WTC11 (cell line): ENCODE results near the gene RIPOR2. TPM values are rescaled to one million over a fixed set of nuclear protein-coding genes. Genes with fewer than 3 reads are reported as not detected.

Source experiments
- ATAC-seq: fragments of 200-7000 bp; cut with Tn5 transposase; 2 replicates; pipeline ENCODE4 v1.10.0; 2021; ENCODE audit warnings: mild to moderate bottlenecking, moderate library complexity
- CTCF ChIA-PET: fragments of 300-600 bp; sonication (Branson Sonifier 250); formaldehyde crosslinking; loops from one replicate; lab custom pipeline; 2021; ENCODE audit warnings: antibody characterized with exemption; lab: Charles Lee
- POLR2A ChIA-PET: fragments of 350-600 bp; sonication (Branson Sonifier 250); formaldehyde crosslinking; loops from one replicate; lab custom pipeline; 2021; ENCODE audit warnings: antibody characterized with exemption; lab: Charles Lee
- DNase-seq: peaks from one replicate; pipeline ENCODE4 v3.0.0; 2021; ENCODE audit warnings: low spot score
- H3K27ac Mint-ChIP-seq: 2 replicates; pipeline ENCODE4 v1.8.0; 2021; ENCODE audit warnings: mixed read lengths
- H3K27me3 Mint-ChIP-seq: 2 replicates; pipeline ENCODE4 v1.8.0; 2021; ENCODE audit warnings: low read depth, mild to moderate bottlenecking, moderate library complexity, mixed read lengths
- H3K36me3 Mint-ChIP-seq: 2 replicates; pipeline ENCODE4 v1.8.0; 2021; ENCODE audit warnings: mixed read lengths
- H3K4me1 Mint-ChIP-seq: 2 replicates; pipeline ENCODE4 v1.8.0; 2022; ENCODE audit warnings: mixed read lengths
- H3K4me3 Mint-ChIP-seq: 2 replicates; pipeline ENCODE4 v1.8.0; 2021; ENCODE audit warnings: mild to moderate bottlenecking, moderate library complexity, mixed read lengths
- H3K9me3 Mint-ChIP-seq: 2 replicates; pipeline ENCODE4 v1.8.0; 2021; ENCODE audit warnings: mixed read lengths
- CBFB ChIP-seq: sonication (generic); formaldehyde crosslinking; IDR thresholded peaks from 2 replicates; pipeline ENCODE4 v1.8.1; 2022; ENCODE audit warnings: mild to moderate bottlenecking, low read depth, missing genetic modification reagents
- CDX4 ChIP-seq: fragments of 250-450 bp; sonication (Bioruptor Pico); IDR thresholded peaks from 2 replicates; pipeline ENCODE4 v1.9.0; 2021; ENCODE audit warnings: moderate library complexity, mild to moderate bottlenecking, inconsistent platforms, borderline replicate concordance
- E2F5 ChIP-seq: sonication (generic); formaldehyde crosslinking; IDR thresholded peaks from 2 replicates; pipeline ENCODE4 v1.8.1; 2022; ENCODE audit warnings: mild to moderate bottlenecking, moderate library complexity, missing genetic modification reagents
- ERG ChIP-seq: fragments of 250-450 bp; sonication (Bioruptor Pico); IDR thresholded peaks from 2 replicates; pipeline ENCODE4 v1.8.0; 2021; ENCODE audit warnings: mild to moderate bottlenecking
- ESRRA ChIP-seq: sonication (generic); formaldehyde crosslinking; IDR thresholded peaks from 2 replicates; pipeline ENCODE4 v1.8.1; 2022; ENCODE audit warnings: mild to moderate bottlenecking, missing genetic modification reagents, borderline replicate concordance
- GABPB1 ChIP-seq: sonication (generic); formaldehyde crosslinking; IDR thresholded peaks from 2 replicates; pipeline ENCODE4 v1.8.1; 2023; ENCODE audit warnings: mild to moderate bottlenecking, missing genetic modification reagents
- GRHL2 ChIP-seq: fragments of 250-450 bp; sonication (Bioruptor Pico); IDR thresholded peaks from 2 replicates; pipeline ENCODE4 v1.8.0; 2022; ENCODE audit warnings: mild to moderate bottlenecking, moderate library complexity; ENCODE audit not compliant: insufficient replicate concordance, severe bottlenecking
- HMGXB4 ChIP-seq: sonication (generic); formaldehyde crosslinking; IDR thresholded peaks from 2 replicates; pipeline ENCODE4 v1.8.1; 2023; ENCODE audit warnings: mild to moderate bottlenecking, moderate library complexity, missing genetic modification reagents
- NR1H2 ChIP-seq: sonication (generic); formaldehyde crosslinking; IDR thresholded peaks from 2 replicates; pipeline ENCODE4 v1.9.0; 2021; ENCODE audit warnings: mild to moderate bottlenecking, moderate library complexity, missing genetic modification reagents
- NR2C2 ChIP-seq: sonication (generic); formaldehyde crosslinking; IDR thresholded peaks from 2 replicates; pipeline ENCODE4 v1.8.0; 2022; ENCODE audit warnings: mild to moderate bottlenecking, missing genetic modification reagents
- OVOL2 ChIP-seq: fragments of 250-450 bp; sonication (Bioruptor Pico); IDR thresholded peaks from 2 replicates; pipeline ENCODE4 v1.9.0; 2021; ENCODE audit warnings: mild to moderate bottlenecking, borderline replicate concordance
- RELA ChIP-seq: sonication (generic); formaldehyde crosslinking; IDR thresholded peaks from 2 replicates; pipeline ENCODE4 v1.8.1; 2022; ENCODE audit warnings: missing genetic modification reagents, mild to moderate bottlenecking, borderline replicate concordance
- SMAD3 ChIP-seq: sonication (generic); formaldehyde crosslinking; IDR thresholded peaks from 2 replicates; pipeline ENCODE4 v1.8.0; 2022; ENCODE audit warnings: missing genetic modification reagents, mild to moderate bottlenecking, borderline replicate concordance
- TCF7 ChIP-seq: sonication (generic); formaldehyde crosslinking; IDR thresholded peaks from 2 replicates; pipeline ENCODE4 v1.8.0; 2022; ENCODE audit warnings: mild to moderate bottlenecking, low read depth, missing genetic modification reagents, moderate library complexity
- TEAD4 ChIP-seq: sonication (generic); formaldehyde crosslinking; IDR thresholded peaks from 2 replicates; pipeline ENCODE4 v1.8.0; 2022; ENCODE audit warnings: mild to moderate bottlenecking, missing genetic modification reagents
- USF2 ChIP-seq: sonication (generic); formaldehyde crosslinking; IDR thresholded peaks from 2 replicates; pipeline ENCODE4 v1.8.1; 2023; ENCODE audit warnings: mild to moderate bottlenecking, missing genetic modification reagents, moderate library complexity
- ZNF219 ChIP-seq: sonication (generic); formaldehyde crosslinking; IDR thresholded peaks from 2 replicates; pipeline ENCODE4 v1.8.0; 2023; ENCODE audit warnings: missing genetic modification reagents, mild to moderate bottlenecking, borderline replicate concordance
- ZNF232 ChIP-seq: sonication (generic); formaldehyde crosslinking; IDR thresholded peaks from 2 replicates; pipeline ENCODE4 v1.8.0; 2022; ENCODE audit warnings: mild to moderate bottlenecking, missing genetic modification reagents
- ZNF263 ChIP-seq: sonication (generic); formaldehyde crosslinking; IDR thresholded peaks from 2 replicates; pipeline ENCODE4 v1.8.1; 2022; ENCODE audit warnings: low read depth, mild to moderate bottlenecking, moderate library complexity, missing genetic modification reagents
- ZNF416 ChIP-seq: fragments of 250-450 bp; sonication (Bioruptor Pico); IDR thresholded peaks from 2 replicates; pipeline ENCODE4 v1.9.0; 2021; ENCODE audit warnings: mild to moderate bottlenecking, inconsistent platforms
- ZNF423 ChIP-seq: fragments of 250-450 bp; sonication (Bioruptor Pico); IDR thresholded peaks from 2 replicates; pipeline ENCODE4 v2.1.2; 2022; ENCODE audit warnings: mild to moderate bottlenecking, moderate library complexity
- ZNF425 ChIP-seq: fragments of 250-450 bp; sonication (Bioruptor Pico); conservative IDR thresholded peaks from 2 replicates; pipeline ENCODE4 v1.9.0; 2021; ENCODE audit warnings: mild to moderate bottlenecking
- total RNA-seq: library from RNA; stranded (reverse); gene quantifications from 3 replicates; pipeline ENCODE4 v1.2.3, GENCODE V29; 2021

The RIPOR2 gene
- total RNA-seq, 1 experiment from 2014 or later = 13.5 TPM

GRCh38 chr6:24943774-24944173 is 8.0 kb upstream of the RIPOR2 start (continued):
- TF ChIP-seq CBFB (no peak), CDX4 (CRISPR knock-in tag) (no peak), ZNF416 (no peak), TCF7 (no peak), ZNF232 (CRISPR knock-in tag) (no peak), NR2C2 (CRISPR knock-in tag) (no peak), ZNF219 (CRISPR knock-in tag) (no peak), OVOL2 (CRISPR knock-in tag) (no peak), SMAD3 (CRISPR knock-in tag) (no peak)

- POLR2A ChIA-PET = no interaction called here
- Mint-ChIP-seq H3K27ac (no peak overlapping the region), H3K4me3 (no peak overlapping the region), H3K4me1 (peaks cover 20% of the 10 kb centered on the region)
- no peak for ATAC-seq
- TF ChIP-seq GABPB1 (no peak), ZNF416 (no peak), ZNF232 (CRISPR knock-in tag) (no peak), TEAD4 (CRISPR knock-in tag) (no peak), HMGXB4 (CRISPR knock-in tag) (no peak), NR1H2 (CRISPR knock-in tag) (no peak), RELA (CRISPR knock-in tag) (no peak), GRHL2 (CRISPR knock-in tag) (no peak)
- TF ChIP-seq, all 79 proteins: peak for 0
- DNase-seq = no peak
- CTCF ChIA-PET = no interaction called here
- Mint-ChIP-seq H3K36me3 (peaks cover 13% of the 10 kb centered on the region), H3K9me3 (peaks cover 18% of the 10 kb centered on the region), H3K27me3 (no peaks in the 10 kb centered on the region; the same call in 1 of the 2 replicates)
Observed at GRCh38 chr6:24940311-24940917, 4.7 kb upstream of the RIPOR2 start.

GRCh38 chr6:24936641-24937317 is 1.0 kb upstream of the RIPOR2 start:
- no peaks in the 10 kb centered on the region for H3K27me3 Mint-ChIP-seq
- H3K9me3 Mint-ChIP-seq = no peaks in the 10 kb centered on the region
- ChIA-PET POLR2A (interaction anchor here (1.0 to 1.2 kb wide), 2 partner anchors 45 to 55 kb away, joined by 3 to 4 read pairs; no protein-coding TSS in a partner anchor), CTCF (interaction anchor here (1.2 to 5.8 kb wide), 7 partner anchors 11 to 81 kb away, joined by 4 to 98 read pairs (median 43); no protein-coding TSS in a partner anchor)
- no peak overlapping the region for H3K4me3 Mint-ChIP-seq
- ATAC-seq (no peak), DNase-seq (no peak)
- H3K27ac Mint-ChIP-seq = no peak overlapping the region
- H3K36me3 Mint-ChIP-seq = no peaks in the 10 kb centered on the region
- peaks cover 54% of the 10 kb centered on the region for H3K4me1 Mint-ChIP-seq
- TF ChIP-seq ZNF423 (no peak), ZNF425 (CRISPR knock-in tag) (no peak), E2F5 (CRISPR knock-in tag) (no peak), CDX4 (CRISPR knock-in tag) (no peak), ESRRA (CRISPR knock-in tag) (no peak), ZNF263 (CRISPR knock-in tag) (no peak), ERG (CRISPR knock-in tag) (no peak), USF2 (CRISPR knock-in tag) (no peak), ZNF232 (CRISPR knock-in tag) (no peak)
